Umbilical cord (tissue), 2 donors: ENCODE measurements around the gene TNS3. TPM values are rescaled to one million over a fixed set of nuclear protein-coding genes. Genes with fewer than 3 reads are reported as not detected.

Source experiments
- DNase-seq: peaks from one replicate; pipeline ENCODE4 v3.0.0-alpha.2; 2015; ENCODE audit warnings: low spot score
- total RNA-seq: library from RNA; depleted of rRNA; stranded (reverse); fragments of >200 nt; gene quantifications from one replicate; pipeline ENCODE4 v1.2.3, GENCODE V29; 2014; ENCODE audit warnings: low replicate concordance; ENCODE audit not compliant: insufficient read depth

The TNS3 gene
- total RNA-seq, 1 donor from 2014 or later: 73.9 TPM

GRCh38 chr7:47351233-47352154 is 230.4 kb downstream of the TNS3 start:
- DNase-seq: no peak

GRCh38 chr7:47350425-47350824 is 231.5 kb downstream of the TNS3 start:
- DNase-seq: no peak

GRCh38 chr7:47349401-47349800 is 232.5 kb downstream of the TNS3 start:
- no peak for DNase-seq

- DNase-seq: no peak
These were observed 234.0 kb downstream of the TNS3 start for GRCh38 chr7:47347816-47348385.

- no peak for DNase-seq
These were observed 234.6 kb downstream of the TNS3 start for GRCh38 chr7:47347346-47347745.

GRCh38 chr7:47346377-47346914 is 235.5 kb downstream of the TNS3 start:
- no peak for DNase-seq

GRCh38 chr7:47345857-47346298 is 236.0 kb downstream of the TNS3 start:
- no peak for DNase-seq

GRCh38 chr7:47344171-47344955 is 237.5 kb downstream of the TNS3 start:
- no peak for DNase-seq

GRCh38 chr7:47343061-47343455 is 238.9 kb downstream of the TNS3 start:
- DNase-seq: no peak

GRCh38 chr7:47342296-47343060 is 239.4 kb downstream of the TNS3 start:
- no peak for DNase-seq

GRCh38 chr7:47340517-47340916 is 241.4 kb downstream of the TNS3 start:
- DNase-seq: no peak

GRCh38 chr7:47338026-47338425 is 243.9 kb downstream of the TNS3 start:
- DNase-seq: no peak

GRCh38 chr7:47337531-47337930 is 244.4 kb downstream of the TNS3 start:
- DNase-seq: no peak

- peak; percentile 80 for DNase-seq
These were observed 245.2 kb downstream of the TNS3 start for GRCh38 chr7:47336472-47337425.

GRCh38 chr7:47335557-47336471 is 246.1 kb downstream of the TNS3 start:
- peak; percentile 86 for DNase-seq

GRCh38 chr7:47335071-47335470 is 246.8 kb downstream of the TNS3 start:
- DNase-seq: no peak

GRCh38 chr7:47333959-47334358 is 248.0 kb downstream of the TNS3 start:
- DNase-seq: no peak

GRCh38 chr7:47333554-47333887 is 248.4 kb downstream of the TNS3 start:
- no peak for DNase-seq
